Measurements from ENCODE around the gene TMEM94.

The TMEM94 gene

DNA sequence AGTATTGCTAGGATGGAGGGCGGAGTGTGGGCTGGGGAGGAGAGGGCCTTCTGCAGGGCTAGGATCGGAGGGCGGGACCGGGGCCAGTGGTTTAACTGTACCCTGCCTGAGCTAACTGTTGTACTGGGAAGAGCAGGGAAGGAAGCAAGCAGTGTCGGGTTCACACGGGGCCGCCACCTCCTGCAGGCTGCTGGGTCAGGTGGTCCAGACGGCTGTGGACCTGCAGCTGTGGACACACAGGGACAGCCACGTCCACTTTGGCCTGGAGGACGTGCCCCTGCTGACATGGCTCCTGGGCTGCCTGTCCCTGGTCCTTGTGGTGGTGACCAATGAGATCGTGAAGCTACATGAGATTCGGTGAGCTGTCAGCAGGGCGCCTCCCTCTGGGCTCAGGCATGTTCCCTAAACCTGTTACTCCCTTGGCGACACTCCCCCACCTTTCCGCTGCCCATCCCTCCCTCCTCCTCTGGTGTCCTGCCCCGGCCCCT lies 42.3 kb downstream of the TMEM94 start:
- no peak for DNase-seq

DNA sequence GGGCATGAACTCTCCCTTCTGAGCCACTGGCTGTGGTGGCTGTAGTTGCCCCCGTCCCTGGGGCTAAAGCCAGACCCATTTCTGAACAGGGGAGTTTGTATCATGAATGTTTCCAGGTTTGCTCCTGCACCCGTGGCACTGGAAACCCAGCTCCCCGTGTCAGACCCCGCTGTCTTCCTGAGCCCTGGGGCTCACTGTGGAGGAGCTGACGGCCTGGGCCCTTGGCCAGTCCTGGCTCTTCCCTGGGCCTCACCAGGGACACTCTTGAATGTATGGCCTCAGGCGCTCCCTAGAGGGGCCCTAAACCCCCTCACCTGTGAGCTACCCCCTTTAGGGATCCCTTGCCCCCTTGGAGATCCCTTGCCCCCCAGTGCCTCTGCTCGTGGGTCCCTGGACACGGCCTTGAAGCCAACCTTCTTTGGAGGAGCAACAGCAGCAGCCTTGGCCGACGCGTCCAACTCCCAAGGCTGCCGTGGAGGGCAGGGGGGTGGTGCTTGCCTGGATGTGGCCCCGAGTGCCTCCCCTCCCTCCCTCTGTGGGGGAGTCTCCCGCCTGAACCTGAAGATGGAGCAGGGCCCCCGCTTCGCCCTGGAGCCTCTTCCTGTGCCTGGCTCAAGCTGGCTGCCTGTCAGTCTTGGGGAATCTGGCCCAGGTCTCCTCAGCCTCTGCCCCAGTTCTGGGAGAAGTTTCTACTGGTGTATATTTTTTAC lies 43.0 kb downstream of the TMEM94 start:
- no peak for DNase-seq

DNA sequence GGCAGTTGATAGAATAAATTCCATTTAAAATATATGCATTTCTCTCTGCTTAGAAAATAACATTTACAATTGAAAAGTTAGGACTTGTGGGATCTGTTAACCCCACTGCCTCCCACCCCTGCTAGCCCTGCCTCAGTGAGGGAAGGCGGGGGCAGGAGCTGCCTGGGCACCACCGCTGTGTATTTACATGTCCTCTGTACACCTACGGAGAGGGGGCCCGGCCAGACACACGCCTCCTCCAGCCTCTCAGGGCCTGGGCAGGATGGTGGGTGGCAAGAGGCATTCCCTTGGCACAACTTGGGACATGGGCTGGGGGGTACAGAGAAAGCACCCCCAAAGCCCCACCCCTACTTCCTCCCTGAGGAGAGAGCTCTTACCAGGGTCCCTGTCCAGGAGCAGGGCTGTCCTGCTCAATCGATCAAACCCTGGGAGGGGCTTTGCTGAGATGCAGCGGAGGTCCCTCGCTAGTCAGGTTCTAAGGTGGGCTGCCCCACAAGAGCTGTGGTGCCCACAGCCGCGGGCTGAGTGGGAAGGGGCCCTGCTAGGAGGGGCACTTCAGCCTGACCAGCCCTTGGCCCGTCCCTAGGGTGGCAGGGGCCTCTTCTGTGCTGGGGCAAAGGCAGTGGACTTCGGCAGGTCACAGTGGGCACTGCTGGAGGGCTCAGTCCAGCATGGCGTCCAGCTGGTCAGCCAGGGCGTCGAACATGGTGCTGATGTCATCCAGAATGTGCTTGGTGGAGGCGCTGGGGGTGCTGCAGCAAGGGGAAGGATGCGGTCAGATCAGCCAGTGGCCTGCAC lies 44.2 kb downstream of the TMEM94 start:
- DNase-seq = no peak

DNA sequence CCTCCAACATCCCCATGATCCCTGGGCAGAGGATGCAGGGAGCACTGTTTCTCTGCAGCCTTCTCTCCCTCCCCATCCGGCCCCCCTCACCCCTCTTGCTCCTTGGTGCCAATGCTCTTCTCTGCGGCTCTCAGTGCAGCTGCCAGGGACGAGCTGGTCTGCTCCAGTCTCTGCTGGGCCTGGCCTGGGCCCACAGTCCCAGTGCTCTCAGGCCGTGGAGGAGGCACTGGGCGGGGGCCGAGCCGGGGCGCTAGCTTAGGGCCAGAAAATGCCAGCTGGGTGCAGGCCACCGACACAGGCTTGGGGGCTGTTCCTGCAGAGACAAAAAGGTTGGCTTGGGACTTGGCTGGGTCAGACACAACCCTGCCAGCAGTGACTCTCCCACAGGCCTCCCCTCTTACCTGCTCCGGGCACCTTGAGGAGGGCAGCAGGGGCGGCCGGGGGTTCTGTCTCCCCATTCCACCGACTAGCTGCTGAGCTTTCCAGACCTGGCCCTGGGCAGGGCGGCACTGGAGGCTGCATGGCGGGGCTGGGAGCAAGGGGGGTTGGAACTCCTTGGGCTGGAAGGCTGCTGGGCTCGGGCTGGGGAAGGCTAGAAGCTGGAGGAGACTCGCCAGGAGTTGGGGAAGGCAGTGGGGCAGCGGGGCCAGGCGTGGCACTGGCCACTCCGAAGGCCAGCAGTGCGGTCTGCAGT lies 45.1 kb downstream of the TMEM94 start:
- no peak for DNase-seq

DNA sequence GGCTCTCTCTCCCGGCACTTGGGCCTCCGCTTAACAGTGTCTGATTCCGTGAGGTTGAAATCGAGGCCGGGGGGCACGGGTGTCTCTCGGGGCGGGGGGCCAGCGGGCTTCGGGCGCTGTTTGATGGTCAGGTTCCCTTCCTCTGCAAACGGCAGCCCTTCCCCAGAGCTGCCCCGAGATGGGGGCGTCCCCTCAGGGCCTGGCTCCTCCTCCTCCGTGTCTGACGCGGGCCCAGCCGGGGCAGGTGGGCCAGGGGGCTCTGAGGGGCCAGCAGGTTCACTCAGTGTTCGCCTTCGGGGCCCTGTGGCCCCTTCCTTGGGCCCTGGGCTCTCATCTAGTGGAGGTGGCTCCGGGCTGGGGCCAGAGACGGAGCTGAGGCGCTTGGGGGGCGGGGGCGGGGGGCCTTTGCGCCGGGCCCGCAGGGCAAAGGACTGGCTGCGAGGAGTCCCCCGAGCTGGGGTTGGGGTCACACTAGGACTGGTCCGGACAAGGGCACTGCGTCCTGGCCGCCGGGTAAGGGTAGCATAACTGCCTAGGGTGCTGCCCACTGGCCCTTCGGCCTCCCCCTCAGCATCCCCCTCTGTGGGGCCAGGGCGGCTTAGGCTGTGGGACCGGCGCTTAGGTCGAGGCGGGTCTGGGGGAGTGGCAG lies 45.8 kb downstream of the TMEM94 start:
- DNase-seq = no peak

DNA sequence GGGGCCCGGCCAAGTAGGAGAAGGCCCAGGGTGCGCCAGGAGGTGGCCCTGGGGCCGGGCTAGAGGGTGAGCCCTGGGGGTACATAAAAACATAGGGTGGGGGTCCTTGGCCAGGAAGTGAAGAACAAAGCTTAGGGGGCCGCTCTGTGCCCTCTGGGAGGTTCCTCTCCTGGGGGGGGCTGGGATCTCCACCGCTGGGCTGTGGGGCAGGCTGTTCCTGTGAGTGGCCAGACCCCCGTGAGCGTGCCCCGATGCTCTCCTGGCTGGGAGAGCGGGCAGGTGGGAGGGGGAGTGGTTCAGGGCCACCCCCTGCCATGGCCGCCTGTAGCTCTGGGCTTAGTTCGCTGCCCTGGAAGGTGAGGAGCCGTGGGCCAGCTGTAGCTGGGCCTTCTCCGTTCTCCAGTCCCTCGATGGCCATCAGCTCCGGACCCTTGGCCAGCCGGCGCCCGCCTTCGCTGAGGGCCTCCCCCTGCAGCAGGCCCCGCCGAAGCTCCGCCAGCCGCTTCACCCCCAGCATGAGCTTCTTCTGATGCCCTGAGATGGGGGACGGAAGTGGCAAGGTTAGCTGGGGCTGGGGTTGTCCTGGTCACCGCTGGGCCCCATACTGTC lies 46.4 kb downstream of the TMEM94 start:
- DNase-seq = no peak

DNA sequence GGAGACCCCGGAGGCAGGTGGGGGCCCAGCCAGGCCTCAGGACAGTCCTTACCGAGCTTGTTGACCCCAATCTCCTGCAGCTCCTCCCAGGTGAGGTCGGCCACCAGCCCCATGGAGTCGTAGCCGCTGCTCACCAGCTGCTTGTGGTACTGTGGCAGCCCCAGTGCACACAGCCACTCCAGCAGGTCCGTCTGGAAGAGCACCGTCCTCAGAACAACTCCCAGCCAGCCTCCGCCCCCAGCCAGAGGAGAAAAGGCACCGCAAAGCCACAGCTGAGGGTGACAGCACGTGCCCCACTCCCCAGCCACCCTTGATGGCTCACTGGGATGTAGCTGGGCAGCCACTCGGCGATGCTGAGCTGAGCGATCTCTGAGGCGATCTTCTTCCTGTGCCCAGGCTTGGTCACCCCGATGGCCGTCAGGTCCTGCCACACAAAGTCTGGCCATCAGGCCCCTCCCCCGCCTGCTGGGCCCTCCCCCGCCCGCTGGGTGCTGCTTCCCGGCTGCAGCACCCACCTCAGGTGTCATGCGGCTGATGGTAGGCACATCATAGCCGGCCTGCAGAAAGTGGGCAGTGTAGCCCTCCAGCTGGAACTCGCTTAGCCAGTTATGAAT lies 47.0 kb downstream of the TMEM94 start:
- no peak for DNase-seq

DNA sequence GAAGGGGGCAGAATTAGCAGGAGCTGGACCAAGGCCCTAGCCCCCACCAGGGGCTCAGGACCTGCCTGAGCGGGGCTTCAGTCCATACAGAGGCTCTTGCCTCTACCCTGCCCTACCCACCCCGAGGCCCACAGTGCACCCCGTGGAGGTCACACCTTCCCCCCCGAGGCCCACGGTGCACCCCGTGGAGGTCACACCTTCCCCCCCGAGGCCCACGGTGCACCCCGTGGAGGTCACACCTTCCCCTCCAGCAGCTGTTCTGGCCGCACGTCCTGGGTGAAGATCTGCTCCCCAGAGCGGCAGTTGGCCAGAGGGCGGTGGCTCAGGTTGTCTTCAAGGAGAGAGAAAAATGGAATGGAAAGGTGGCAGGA lies 47.5 kb downstream of the TMEM94 start:
- DNase-seq = no peak

DNA sequence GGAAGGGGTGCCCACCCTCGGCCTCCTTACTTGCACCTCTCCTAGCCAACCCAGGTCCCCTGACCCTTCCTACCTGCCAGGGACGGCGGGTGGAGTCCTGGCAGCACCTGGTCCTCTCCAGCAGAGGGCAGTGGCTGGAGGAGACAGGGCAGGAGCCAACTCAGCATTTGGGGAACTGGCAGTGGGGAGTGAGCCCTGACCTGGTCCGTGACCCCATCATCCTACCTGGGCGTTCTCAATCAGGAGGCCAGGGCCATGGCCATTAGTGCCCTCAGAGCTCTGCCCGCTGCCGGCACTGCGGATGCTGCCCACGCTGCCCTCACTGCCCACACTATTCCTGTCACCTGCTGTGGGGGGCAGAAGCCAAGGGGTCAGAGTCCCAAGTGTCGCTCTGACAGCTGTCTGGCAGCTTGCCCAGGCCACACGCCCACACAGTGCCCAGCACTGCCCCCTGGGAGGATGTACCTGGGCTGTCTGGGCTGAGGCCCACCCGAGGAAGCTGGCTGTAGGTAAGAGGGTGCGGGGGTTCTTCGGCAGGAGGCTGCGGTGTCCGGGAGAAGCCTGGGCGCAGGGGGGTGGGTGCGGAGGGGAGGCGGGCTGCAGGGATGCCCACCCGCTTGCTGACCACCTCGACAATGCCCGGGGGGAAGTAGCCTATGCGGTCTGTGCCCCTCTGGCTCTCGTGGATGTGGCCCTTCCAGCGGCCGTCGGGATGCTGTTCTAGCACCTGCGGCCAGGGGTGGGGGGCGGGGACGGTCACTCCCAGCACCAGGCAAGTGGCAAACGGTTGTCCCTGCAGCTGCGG lies 48.1 kb downstream of the TMEM94 start:
- DNase-seq = no peak

DNA sequence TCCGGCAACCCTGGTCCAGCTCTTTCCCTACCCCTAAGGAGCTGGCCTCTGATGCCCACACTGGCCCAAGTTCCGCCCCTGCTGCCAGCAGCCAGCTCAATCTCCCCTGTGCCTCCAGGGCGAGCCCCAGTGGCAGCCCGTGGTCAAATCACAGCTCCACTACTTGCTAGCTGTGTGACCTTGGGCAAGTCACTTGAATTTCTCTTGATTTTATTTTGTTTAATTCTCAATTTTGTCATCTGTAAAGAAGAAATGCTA lies 48.6 kb downstream of the TMEM94 start:
- DNase-seq = no peak

DNA sequence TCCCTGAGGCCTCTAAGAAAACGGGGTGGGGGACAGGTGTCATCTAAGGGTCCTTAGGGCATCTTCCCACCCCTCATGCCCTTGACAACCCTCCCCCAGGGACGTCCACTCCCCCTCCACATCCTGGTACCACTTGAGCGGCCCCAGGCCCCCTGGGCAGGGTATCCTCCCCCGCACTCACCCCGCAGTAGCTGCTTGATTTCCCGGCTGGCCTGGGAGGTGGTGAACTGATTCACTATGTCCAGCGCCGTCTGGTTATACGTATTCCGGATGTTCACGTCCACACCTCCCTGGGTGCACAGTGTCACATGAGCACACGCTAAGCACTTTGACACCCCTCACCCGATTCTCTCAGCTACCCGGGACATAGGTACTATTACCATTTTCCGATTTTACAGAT lies 49.2 kb downstream of the TMEM94 start:
- no peak for DNase-seq

DNA sequence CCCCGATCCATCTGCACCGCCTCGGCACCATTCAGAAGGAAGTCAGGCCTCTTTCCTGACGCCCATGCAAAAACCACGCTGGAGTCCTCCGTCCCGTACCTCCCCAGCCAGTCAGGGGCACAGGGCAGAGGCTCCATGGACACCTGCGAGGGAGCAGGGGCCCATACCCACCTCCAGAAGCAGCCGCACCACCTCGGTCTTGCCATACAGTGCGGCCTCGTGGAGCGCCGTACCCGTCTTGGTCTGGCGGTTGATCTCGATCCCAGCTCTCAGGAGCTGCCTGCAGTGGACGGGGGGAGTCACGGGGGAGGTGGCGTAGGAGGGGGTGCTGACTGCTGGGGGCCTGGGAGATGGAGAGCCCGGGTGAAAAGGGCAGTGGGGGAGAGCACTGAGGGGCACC lies 49.7 kb downstream of the TMEM94 start:
- no peak for DNase-seq

DNA sequence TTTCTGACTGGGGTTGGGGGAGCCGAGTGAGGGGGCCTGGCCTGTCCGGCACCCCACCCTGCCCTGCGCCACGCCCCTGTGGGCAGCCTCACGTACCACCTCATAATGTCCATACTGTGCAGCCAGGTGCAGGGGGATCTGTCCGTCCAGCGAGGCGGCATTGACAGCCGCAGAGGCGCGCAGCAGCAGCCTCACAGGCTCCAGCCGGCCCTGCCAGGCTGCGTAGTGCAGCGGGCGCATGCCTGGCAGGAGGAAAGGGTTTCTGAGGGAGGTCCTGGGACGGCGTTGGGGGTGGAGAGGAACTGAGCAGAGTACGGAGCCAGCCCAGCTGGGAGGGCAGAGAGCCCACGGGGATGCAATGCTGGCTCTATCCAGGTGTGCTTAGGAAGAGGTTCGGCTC lies 50.5 kb downstream of the TMEM94 start:
- no peak for DNase-seq

DNA sequence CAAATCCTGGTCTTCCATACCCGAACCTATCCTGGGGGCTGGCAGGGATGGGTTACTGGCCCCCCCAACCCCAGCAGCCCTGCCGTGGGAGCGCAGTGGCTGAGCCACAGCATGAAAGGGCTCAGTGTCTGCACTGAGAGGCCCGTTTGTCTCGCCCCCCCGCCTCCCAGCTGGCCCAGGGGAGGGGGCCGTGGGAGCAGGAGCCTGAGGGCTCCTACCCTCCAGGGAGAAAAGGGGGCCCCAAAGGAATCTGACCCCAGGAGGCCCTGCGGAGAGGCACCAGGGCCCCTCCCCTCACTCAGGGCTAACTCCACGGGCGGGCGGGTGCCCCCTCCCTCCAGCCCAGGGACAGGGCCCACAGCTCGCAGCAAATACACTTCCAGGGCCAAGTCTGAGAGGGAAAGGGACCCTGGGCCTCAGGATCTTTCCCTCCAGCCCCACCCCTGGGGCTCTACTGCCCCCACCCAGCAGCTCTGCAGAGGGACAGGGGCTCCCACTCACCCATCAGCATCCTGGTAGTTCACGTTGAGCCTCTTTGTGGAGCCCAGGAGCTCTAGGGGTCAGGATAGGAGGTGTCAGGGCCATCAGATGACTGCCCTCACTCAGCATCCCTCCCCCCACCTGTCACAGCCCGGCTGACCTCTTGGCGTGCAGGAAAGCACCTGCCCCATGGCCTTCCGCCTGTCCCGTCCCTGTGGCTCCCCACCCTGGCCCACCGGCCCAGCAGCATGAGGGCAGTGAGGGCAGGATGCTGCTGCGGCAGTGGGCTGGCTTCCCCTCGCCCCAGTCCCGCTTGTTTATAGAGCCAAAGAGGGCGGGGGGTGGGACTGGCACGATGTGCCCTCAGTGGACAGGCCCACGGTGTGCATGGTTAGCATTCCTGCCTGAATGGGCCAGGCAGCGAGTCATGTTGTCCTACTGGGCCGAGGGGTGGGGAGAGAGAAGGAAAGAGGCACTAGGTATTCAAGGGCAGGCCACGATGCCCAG lies 51.6 kb downstream of the TMEM94 start:
- no peak for DNase-seq

DNA sequence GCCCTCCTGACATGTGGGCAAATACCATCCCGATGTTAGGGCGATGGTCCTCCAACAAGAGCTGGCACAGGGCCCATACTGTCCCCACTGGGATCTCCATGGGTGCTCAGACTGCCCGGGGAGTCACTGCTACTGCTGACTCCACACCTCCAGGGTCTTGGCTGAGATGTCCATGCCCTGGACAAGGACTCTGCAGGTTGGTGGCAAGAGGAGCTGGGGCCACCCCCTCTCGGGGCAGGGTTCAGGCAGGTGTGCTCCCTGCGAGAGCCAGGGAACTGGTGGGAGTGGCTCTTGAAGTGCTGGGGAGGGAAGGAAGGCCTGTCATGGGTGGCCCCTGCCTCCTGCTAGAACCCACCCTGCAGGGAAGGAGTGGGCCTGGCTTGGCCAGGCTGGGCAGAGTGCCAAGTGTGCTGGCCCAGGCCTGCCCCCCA lies 52.5 kb downstream of the TMEM94 start:
- DNase-seq = no peak

DNA sequence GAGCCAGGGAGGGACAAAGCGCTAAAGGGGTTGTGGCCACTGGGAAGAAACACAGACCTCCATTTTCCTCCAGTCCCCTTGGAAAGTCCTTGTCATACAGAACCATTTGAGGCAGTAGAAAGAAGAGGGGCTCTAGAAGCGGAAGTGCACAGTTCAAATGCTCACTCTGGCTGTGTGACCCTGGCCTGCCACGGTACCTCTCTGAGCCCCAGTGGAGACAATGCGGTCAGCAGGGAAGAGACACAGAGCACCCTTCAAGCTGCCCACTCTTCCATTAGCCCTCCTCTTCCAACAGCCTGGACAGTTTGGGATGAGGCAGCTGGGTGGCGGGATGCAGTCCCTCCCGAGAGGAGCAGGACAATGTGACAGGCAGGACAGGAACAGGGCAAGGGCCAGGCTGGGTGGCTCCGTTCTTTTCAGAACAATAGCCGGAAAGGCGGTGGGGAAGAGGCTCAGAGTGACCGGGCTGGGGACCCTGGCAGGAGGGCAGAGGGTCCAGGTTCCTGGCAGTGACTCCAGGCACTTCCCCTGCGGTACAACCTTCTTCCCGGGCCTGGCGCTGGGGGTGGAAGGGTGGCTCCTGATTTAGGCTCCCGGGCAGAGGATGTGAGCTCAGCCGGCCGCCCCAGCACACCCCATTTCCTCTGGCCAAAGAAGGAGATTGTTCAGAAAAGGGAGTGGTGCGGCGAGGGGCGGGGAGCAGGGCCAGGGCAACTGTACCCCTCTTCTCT lies 53.3 kb downstream of the TMEM94 start:
- no peak for DNase-seq

DNA sequence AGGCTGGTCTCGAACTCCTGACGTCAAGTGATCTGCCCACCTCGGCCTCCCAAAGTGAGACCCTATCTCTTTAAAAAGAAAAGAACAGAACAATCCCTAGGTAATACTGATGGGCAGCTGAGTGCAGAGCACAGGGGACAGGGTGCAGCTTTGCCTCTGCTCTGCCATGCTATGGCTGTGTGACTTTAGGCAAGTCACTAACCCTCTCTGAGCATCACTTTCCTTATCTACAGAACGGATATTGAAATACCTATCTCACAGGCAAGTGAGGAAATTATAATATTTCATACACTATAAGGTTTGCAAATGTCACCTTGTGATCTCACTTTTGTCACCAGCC lies 54.8 kb downstream of the TMEM94 start:
- DNase-seq = no peak

DNA sequence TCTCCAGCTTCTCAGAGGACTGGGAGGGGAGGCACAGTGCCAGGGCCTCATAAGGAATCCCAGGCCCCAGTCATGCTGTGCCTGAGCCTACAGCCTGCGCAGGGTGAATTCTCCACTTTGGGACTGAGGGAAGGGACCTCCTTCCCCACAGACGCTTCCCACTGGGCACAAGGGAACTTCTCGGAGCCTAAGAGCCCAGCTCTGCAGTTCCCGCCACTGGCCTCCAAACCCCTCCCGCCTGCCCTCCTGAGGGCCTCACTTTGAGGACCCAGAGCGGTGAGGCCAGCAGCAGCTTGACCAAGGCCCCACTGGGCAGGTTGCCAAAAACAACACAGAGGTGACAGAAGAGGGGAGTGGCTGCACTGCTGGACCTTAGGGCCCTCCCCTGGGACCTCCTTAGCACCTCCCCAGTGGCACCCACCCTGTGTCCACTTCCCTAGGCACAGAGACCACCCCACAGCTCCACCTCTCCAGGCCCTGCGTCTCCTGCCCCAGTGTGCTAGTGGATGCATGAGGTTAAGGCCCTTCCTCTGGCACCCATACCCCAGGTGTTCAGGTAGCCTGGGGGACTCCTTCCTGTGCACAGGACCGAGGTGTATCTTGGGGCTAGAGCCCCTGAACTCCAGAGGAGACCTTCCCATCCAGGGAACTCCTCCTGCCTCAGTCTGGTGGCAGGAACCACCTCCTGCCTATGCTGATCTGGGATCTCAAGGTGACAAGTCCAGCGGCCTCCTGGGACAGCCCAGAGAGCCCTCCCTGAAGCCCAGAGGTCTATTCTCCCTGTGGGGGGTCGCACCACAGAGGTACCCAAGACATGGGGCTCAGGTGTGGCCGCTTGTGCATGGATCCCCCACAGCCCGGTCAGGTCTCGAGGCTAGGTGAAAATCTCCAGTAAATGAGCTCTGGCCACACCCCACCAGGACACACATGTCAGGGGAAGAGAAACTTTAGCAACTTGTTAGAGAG lies 55.5 kb downstream of the TMEM94 start:
- DNase-seq = no peak

All from NCI-H1694 treated with DMSO at 0.1 percent for 48 hours (cell line).